ENCODE measurements around the gene SFT2D1. TPM values are rescaled to one million over a fixed set of nuclear protein-coding genes. Genes with fewer than 3 reads are reported as not detected.

SFT2D1 gene
- total and polyA plus RNA-seq, 2 of the 4 experiments (the other 2 are of a cell fraction), result 10.2 to 45.8 TPM

DNA sequence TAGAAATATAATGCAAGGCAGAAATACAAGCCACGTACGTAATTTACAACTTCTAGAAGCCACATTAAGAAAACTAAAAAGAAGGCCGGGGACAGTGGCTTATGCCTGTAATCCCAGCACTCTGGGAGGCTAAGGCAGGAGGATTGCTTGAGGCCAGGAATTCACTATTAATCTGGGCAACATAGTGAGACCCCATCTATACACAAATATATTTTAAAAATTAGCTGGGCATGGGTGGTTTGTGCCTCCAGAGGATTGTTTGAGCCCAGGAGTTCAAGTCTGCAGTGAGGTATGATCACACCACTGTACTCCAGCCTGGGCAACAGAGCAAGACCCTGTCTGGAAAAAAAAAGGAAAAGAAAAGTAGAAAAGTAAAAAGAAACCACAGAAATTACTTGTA is 28.1 kb upstream of the SFT2D1 start:
- H4K8ac ChIP-seq (ENCODE audit: low read depth in 2 of 2, low read length in 2 of 2), result no peak overlapping the region
- H2BK5ac ChIP-seq (ENCODE audit: low read depth, low read length, poor library complexity, severe bottlenecking), result no peak overlapping the region
- H2AK5ac ChIP-seq (ENCODE audit: low read depth, low read length), result no peak overlapping the region
- DNase-seq (no peak), ATAC-seq (ENCODE audit: low read depth) (no peak)
- intact Hi-C loops (cut with micrococcal nuclease) (no loop called here), in situ Hi-C loops (cut with MboI; ENCODE audit: low sequenced_read_pairs) (no loop called here), dilution Hi-C loops (cut with HindIII; ENCODE audit: low sequenced_read_pairs, unreplicated experiment) (no loop called here)
- no peak overlapping the region for H2BK120ac ChIP-seq (ENCODE audit: low read depth, low read length)
- H3K18ac ChIP-seq (ENCODE audit: low read depth, low read length), result no peak overlapping the region
- CTCF ChIA-PET, result no interaction called here
- H3K4me1 ChIP-seq (ENCODE audit: control insufficient read depth, insufficient read depth, low read length), result peaks cover 2% of the 10 kb centered on the region; the same call in 1 of the 2 replicates
- WGBS, 2 experiments (ENCODE audit: extremely low coverage in 2 of 2, insufficient read length in 1 of 2), result no CpG with 5 or more reads among the region's 3 CpGs
- no peak overlapping the region for H3K27ac ChIP-seq (ENCODE audit: insufficient read depth, low read length)
- no peak overlapping the region for H2AK9ac ChIP-seq (replicated peaks; ENCODE audit: low read depth, low read length, poor library complexity)
- no peak overlapping the region for H2AFZ ChIP-seq (replicated peaks; ENCODE audit: low read length, poor library complexity)
- no peak overlapping the region for H3K4me3 ChIP-seq (ENCODE audit: insufficient read depth, low read depth, low read length)
- no peak for TF ChIP-seq RAD21 (IDR thresholded peaks at IDR 0.05; ENCODE audit: low read length)
- TF ChIP-seq, protein P1, sequence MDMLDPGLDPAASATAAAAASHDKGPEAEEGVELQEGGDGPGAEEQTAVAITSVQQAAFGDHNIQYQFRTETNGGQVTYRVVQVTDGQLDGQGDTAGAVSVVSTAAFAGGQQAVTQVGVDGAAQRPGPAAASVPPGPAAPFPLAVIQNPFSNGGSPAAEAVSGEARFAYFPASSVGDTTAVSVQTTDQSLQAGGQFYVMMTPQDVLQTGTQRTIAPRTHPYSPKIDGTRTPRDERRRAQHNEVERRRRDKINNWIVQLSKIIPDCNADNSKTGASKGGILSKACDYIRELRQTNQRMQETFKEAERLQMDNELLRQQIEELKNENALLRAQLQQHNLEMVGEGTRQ (IDR thresholded peaks at IDR 0.05; ENCODE audit: low read depth, low read length), result no peak
- TF ChIP-seq MXI1 (IDR thresholded peaks at IDR 0.05; ENCODE audit: borderline replicate concordance, low read depth, low read length), result no peak
- no peak for TF ChIP-seq BHLHE40 (IDR thresholded peaks at IDR 0.05; ENCODE audit: low read depth, low read length)
- TF ChIP-seq CEBPB (IDR thresholded peaks at IDR 0.05; ENCODE audit: low read depth, low read length), result no peak
- no peak for TF ChIP-seq NFE2L2 (IDR thresholded peaks at IDR 0.05; ENCODE audit: low read depth, low read length)
- no peak for TF ChIP-seq RFX5 (IDR thresholded peaks at IDR 0.05; ENCODE audit: low read depth, low read length)
- TF ChIP-seq MAFK (IDR thresholded peaks at IDR 0.05; ENCODE audit: low read depth, low read length), result no peak
- TF ChIP-seq CHD1 (IDR thresholded peaks at IDR 0.05; ENCODE audit: low read depth, low read length), result no peak
- TF ChIP-seq, protein P2, sequence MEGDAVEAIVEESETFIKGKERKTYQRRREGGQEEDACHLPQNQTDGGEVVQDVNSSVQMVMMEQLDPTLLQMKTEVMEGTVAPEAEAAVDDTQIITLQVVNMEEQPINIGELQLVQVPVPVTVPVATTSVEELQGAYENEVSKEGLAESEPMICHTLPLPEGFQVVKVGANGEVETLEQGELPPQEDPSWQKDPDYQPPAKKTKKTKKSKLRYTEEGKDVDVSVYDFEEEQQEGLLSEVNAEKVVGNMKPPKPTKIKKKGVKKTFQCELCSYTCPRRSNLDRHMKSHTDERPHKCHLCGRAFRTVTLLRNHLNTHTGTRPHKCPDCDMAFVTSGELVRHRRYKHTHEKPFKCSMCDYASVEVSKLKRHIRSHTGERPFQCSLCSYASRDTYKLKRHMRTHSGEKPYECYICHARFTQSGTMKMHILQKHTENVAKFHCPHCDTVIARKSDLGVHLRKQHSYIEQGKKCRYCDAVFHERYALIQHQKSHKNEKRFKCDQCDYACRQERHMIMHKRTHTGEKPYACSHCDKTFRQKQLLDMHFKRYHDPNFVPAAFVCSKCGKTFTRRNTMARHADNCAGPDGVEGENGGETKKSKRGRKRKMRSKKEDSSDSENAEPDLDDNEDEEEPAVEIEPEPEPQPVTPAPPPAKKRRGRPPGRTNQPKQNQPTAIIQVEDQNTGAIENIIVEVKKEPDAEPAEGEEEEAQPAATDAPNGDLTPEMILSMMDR (conservative IDR thresholded peaks at IDR 0.05; ENCODE audit: low read depth, low read length), result no peak
- TF ChIP-seq FOS (IDR thresholded peaks at IDR 0.05; ENCODE audit: low read depth, low read length), result no peak
- no peak for TF ChIP-seq SMC3 (IDR thresholded peaks at IDR 0.05; ENCODE audit: low read depth, low read length)
- TF ChIP-seq MAZ (IDR thresholded peaks at IDR 0.05; ENCODE audit: borderline replicate concordance, low read depth, low read length), result no peak
- H3K79me1 ChIP-seq (ENCODE audit: low read depth in 1 of 2, low read length in 2 of 2), result no peaks in the 10 kb centered on the region
- H3K14ac ChIP-seq (replicated peaks; ENCODE audit: low read depth, low read length), result no peak overlapping the region
- no TSS peak for BruUV-seq (replicated peaks)
- H4K5ac ChIP-seq (ENCODE audit: low read depth, low read length), result no peak overlapping the region
- no peak overlapping the region for H2BK15ac ChIP-seq (ENCODE audit: low read depth, low read length)
- no peak overlapping the region for H3K56ac ChIP-seq (ENCODE audit: extremely low read depth, insufficient read depth, low read length)
- no peak overlapping the region for H3K4ac ChIP-seq (ENCODE audit: low read depth, low read length)
- no peak overlapping the region for H3K23ac ChIP-seq (ENCODE audit: low read depth, low read length)
- H3K4me2 ChIP-seq (ENCODE audit: low read depth, low read length), result no peak overlapping the region
- no peak overlapping the region for H3K9ac ChIP-seq (ENCODE audit: low read depth, low read length)
- no peaks in the 10 kb centered on the region for H3K36me3 ChIP-seq (ENCODE audit: control insufficient read depth, insufficient read depth, low read length)
- H3K27me3 ChIP-seq (ENCODE audit: control insufficient read depth, insufficient read depth, low read length), result no peaks in the 10 kb centered on the region
- H4K20me1 ChIP-seq (ENCODE audit: insufficient read depth, low read length), result no peaks in the 10 kb centered on the region
- no peak overlapping the region for H4K91ac ChIP-seq (ENCODE audit: insufficient read depth, low read depth, low read length)
- H2BK20ac ChIP-seq (ENCODE audit: low read depth, low read length), result no peak overlapping the region
- POLR2A ChIA-PET (ENCODE audit: unreplicated experiment), result no interaction called here
- H3K9me3 ChIP-seq (ENCODE audit: control insufficient read depth, insufficient read depth, low read length), result no peaks in the 10 kb centered on the region
- no peaks in the 10 kb centered on the region for H3K9me1 ChIP-seq (ENCODE audit: insufficient read depth, low read length)
